ENCODE data around the gene NOTO.

- no peak for TF ChIP-seq POLR2A (IDR thresholded peaks at IDR 0.05)
- no peak for TF ChIP-seq CTCF (IDR thresholded peaks at IDR 0.05)
- no peak for TF ChIP-seq EP300 (IDR thresholded peaks at IDR 0.05)
These were observed 26.0 kb upstream of the NOTO start for GRCh38 chr2:73176205-73176880.

Measured in sigmoid colon (tissue), 4 donors.